Fibroblast of pulmonary artery (primary cell): Measurements from ENCODE around the gene CXCR6.

Experiments used
- DNase-seq: peaks from one replicate; pipeline ENCODE4 v3.0.0-alpha.2; 2010; ENCODE audit warnings: low read depth
- H3K4me3 ChIP-seq: replicated peaks from 2 replicates; pipeline ENCODE4 v1.5.1; 2011; ENCODE audit warnings: low read depth, mild to moderate bottlenecking, control low read depth, low read length, moderate library complexity
- TF ChIP-seq, protein P1 (sequence below): IDR thresholded peaks from 2 replicates; pipeline ENCODE4 v1.5.1; 2011; ENCODE audit warnings: mild to moderate bottlenecking, control low read depth, low read length, inconsistent platforms; ENCODE audit errors: missing control alignments

The CXCR6 gene

DNA sequence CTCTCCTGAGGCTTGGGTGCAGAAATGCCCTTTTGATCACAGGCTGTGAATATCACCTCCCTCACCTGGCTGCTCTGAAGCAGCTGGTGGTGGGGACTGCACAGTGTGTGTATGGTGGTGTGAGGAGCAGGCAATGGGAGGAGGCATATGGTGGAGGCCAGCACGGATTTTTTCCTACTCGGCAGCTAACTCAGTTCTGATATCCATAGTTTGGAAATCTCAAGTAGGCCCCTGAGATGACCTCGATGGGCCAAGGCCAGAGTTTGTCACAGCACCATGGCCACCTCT, 21.3 kb upstream of the CXCR6 start:
- TF ChIP-seq, protein P1, sequence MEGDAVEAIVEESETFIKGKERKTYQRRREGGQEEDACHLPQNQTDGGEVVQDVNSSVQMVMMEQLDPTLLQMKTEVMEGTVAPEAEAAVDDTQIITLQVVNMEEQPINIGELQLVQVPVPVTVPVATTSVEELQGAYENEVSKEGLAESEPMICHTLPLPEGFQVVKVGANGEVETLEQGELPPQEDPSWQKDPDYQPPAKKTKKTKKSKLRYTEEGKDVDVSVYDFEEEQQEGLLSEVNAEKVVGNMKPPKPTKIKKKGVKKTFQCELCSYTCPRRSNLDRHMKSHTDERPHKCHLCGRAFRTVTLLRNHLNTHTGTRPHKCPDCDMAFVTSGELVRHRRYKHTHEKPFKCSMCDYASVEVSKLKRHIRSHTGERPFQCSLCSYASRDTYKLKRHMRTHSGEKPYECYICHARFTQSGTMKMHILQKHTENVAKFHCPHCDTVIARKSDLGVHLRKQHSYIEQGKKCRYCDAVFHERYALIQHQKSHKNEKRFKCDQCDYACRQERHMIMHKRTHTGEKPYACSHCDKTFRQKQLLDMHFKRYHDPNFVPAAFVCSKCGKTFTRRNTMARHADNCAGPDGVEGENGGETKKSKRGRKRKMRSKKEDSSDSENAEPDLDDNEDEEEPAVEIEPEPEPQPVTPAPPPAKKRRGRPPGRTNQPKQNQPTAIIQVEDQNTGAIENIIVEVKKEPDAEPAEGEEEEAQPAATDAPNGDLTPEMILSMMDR = no peak
- H3K4me3 ChIP-seq = no peak overlapping the region
- no peak for DNase-seq

DNA sequence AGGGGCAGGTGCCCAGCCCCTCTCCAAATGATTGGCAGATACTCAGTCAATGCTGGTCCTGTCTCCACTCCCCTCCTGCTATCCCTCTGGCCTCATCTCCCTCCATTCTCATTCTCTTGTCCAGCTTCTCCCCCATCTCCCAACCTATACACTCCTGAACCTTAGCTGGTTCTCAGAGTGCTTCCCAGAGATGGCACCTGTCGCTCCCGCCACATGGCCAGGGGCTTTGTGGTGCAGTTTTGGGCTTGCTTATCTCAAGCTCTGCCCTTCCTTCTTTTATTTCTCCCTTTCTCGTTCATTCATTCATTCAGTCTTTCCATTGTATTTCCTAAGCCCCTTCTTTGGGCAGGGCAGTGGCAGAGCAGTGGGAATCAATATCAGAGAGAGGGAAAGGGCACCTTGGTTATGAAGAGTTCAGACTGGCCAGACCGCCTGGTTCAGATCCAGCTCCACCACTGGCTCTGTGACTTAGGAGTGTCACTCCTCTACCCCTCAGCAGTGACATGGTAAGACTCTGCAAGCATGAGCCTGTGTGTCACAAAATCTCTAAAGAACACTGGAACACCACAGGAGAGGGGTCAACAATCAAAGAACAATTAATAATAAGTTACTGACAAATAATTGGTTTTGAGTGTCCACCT, 20.2 kb upstream of the CXCR6 start:
- H3K4me3 ChIP-seq = no peak overlapping the region
- TF ChIP-seq, protein P1 = no peak
- no peak for DNase-seq

DNA sequence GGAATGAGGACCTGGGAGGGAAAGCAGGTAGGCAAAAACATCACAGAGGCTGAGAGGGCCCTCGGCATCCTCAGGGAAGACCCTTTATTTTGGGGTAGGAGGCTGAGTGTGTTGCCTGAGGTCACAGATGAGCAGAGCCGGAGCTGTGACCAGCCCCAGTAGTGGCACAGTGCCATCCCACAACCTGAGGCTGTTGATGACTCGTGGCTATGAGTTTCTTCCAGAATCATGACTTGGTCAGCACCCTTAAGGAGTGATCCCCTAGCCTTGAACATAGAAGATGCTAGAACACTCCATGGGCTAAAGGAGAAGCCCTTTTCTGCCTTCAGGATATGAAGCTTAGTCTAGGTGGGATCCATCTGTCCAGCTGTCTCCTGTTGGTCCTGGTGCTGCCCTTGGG, 19.5 kb upstream of the CXCR6 start:
- H3K4me3 ChIP-seq = no peak overlapping the region
- DNase-seq = peak; percentile 16
- TF ChIP-seq, protein P1 = no peak

DNA sequence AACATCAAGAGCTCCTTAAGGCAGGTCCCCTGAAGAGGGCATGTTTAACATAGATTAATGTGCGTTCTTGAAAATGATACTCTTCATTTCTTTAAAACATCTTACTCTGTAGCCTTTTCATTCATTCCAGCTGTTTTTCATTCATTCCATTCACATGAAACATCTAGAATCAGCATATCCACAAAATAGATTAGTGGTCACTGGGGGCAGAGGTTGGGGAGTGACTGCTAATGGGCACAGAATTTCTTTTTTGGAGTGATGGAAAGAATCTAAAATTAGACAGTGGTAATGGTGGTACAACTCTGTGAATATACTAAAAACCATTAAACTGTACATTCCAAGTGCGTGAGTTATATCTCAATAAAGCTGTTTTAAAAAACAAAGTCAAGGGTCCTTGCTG, 15.4 kb upstream of the CXCR6 start:
- no peak for DNase-seq
- TF ChIP-seq, protein P1 = no peak
- H3K4me3 ChIP-seq = no peak overlapping the region

DNA sequence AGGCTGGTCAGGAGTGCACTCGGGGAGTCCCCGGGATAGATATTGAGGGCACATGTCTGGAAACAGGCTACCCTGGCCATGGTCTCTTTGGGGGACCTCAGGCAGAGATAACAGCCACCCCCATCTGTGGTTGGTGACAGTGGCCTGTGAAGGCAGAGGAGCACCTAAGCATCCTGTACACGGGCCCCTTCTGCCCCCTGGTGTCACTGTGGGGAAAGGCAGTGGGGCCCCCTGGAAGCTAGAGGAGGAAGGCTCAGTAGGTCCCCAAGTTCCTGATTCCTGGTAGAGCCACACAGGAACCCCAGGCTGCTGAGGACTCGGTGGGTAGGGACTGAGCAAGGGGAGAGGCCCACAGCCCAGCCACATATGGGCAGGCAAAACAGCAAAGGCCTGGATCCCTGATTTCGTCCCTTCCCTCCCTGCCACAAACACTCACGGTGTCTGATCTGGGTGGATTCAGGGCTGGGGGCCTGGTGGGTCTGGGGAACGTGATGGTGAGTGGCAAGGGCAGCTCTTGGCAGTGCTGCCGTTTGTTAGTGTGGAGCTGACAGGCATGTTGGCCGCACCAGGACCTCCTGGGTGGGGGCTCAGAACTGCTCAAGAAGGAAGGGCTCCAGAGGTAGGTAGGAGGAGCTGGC, 14.1 kb upstream of the CXCR6 start:
- no peak for DNase-seq
- H3K4me3 ChIP-seq = no peak overlapping the region
- TF ChIP-seq, protein P1 = peak; percentile 73

DNA sequence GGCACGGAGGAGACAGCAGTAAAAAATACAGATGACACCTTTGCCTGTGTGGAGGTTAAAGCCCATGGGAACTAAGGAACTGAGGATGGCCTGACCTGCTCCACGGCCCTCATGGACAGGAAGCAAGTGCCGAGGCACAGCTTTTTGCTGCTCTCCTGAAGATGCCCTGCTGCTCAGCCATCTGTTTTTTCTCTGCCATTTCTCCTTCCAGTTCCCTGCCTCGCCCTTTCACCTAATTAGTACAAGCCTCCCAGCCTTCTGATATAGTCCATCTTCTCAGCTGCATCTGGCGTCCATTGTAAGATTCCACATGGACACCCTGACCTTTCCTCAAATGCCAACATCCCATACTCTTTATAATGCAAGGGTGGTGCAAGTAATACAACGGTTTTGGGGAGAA, 11.8 kb upstream of the CXCR6 start:
- no peak for DNase-seq
- TF ChIP-seq, protein P1 = no peak
- no peak overlapping the region for H3K4me3 ChIP-seq

DNA sequence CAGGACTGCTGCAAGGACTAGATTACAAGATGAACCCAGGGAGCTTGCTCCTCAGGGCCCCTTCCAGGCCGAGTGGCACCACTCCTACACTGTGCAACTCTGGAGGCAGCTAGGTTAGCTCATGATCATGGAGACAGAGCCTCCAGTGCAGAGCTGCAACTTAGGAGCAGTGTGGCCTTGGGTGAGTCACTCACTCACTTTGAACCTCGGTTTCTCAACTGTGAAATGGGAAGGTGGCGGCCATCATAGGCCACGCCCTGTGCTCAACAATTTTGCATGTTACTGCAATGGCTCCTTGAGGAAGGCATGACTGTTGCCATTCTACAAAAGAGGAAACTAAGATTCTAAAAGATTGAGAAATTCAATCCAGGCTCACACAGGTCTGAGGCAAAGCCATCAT, 11.2 kb upstream of the CXCR6 start:
- TF ChIP-seq, protein P1 = no peak
- DNase-seq = no peak
- H3K4me3 ChIP-seq = no peak overlapping the region
